Testis (tissue), 3 donors: Measurements from ENCODE around the gene ZNRF2. TPM values are rescaled to one million over a fixed set of nuclear protein-coding genes. Genes with fewer than 3 reads are reported as not detected.
A peak's percentile ranks its signal among the peaks of the same experiment; 100 is the strongest.

Experiments used
- DNase-seq: peaks from one replicate; pipeline ENCODE4 v3.0.0-alpha.2; 2019
- H3K27ac ChIP-seq, 2 donors: fragments of 200-600 bp; sonication (generic); one replicate each; pipeline ENCODE4 v1.5.1; 2019
- H3K27me3 ChIP-seq: fragments of 200-600 bp; sonication (generic); one replicate; pipeline ENCODE4 v1.5.1; 2019
- H3K36me3 ChIP-seq: fragments of 200-600 bp; sonication (generic); one replicate; pipeline ENCODE4 v1.5.1; 2017; ENCODE audit warnings: low read depth; ENCODE audit errors: missing control alignments
- H3K4me1 ChIP-seq: fragments of 200-600 bp; sonication (generic); one replicate; pipeline ENCODE4 v1.5.1; 2019
- H3K4me3 ChIP-seq, 2 donors: fragments of 200-600 bp; sonication (generic); one replicate each; pipeline ENCODE4 v1.5.1; 2017 to 2019
- H3K9me3 ChIP-seq: fragments of 200-600 bp; sonication (generic); one replicate; pipeline ENCODE4 v1.5.1; 2017
- CTCF ChIP-seq, 3 experiments: fragments of 450-650 bp in 2 of 3; fragments of 200-600 bp in 1 of 3; sonication (generic) in 1 of 3; IDR thresholded peaks; one replicate each; pipeline ENCODE4 v1.5.1; 2016 to 2019; ENCODE audit warnings: antibody characterized with exemption in 3 of 3, mild to moderate bottlenecking in 2 of 3, moderate library complexity in 1 of 3
- POLR2A ChIP-seq: fragments of 450-650 bp; IDR thresholded peaks from one replicate; pipeline ENCODE4 v1.6.1; 2017; ENCODE audit warnings: antibody characterized with exemption, mild to moderate bottlenecking, moderate library complexity
- WGBS, 2 donors: methylation state at CpG; one replicate each; pipeline ENCODE4 v1.1.5; 2018; 5-methylcytosine and 5-hydroxymethylcytosine counted together
- intact Hi-C: fragments of 100-400 bp; cut with DNase I; formaldehyde crosslinking; loops from one replicate; pipeline ENCODE4 v1.15.1; 2023; ENCODE audit warnings: low total_unique reads
- polyA plus RNA-seq: library from polyadenylated mRNA; stranded (reverse); fragments of 350-450 nt; fragmentation: Illumina TruSeq; extraction: RNeasy Lipid Tissue Mini Kit (QIAGEN cat#74804); gene quantifications from one replicate; pipeline ENCODE4 v1.2.3, GENCODE V29; 2014; ENCODE audit warnings: low read depth, low replicate concordance; ENCODE audit not compliant: insufficient read depth
- total RNA-seq, 2 donors: library from RNA; depleted of rRNA; stranded (reverse); fragments of >200 nt; gene quantifications; one replicate each; pipeline ENCODE4 v1.2.3, GENCODE V29; 2016

ZNRF2 gene
- total and polyA plus RNA-seq, 3 donors from 2014 or later, result 38.4 to 65.0 (median 53.0) TPM

DNA sequence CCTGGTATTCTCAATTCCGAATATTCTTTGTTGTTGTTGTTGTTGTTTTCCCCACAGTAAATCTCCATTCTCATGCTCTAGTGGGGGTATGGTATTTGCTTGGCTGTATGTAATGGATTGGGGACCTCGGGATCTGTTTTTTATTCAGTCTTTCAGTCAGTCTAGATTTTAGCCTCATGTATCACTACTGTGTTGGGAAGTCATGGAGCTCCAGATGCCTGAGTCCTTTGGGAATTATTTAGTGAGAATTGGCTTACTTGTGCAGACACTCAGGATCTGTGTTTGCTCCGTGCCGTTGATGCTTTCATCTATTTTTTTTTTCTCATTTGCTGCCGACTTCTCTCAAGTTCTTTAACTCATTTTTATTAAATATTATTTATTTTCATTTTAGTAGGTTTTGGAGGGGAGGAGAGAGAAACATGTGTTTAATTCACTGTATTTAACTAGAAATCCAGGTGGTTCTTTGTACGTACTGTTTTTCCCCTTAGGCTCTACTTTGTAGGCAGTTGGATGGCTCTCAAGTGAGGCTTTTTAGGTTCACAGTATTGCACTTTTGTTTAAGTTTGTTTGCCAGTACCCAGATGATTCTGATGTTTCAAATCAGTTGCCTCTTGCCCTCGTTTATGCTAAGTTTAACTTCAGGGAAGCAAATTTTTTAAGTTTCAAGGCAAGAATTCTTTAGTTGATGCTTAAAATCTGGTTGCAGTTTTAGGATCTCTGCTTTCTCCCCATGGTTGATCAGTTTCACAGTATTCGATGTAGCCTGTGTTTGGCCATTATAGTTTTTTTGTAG is 36.9 kb downstream of the ZNRF2 start:
- Histone ChIP-seq H3K4me1 (no peaks in the 10 kb centered on the region), H3K4me3 (no peak overlapping the region), H3K27ac (peak overlapping the region in 1 of 2 donors; percentile 42), H3K36me3 (no peaks in the 10 kb centered on the region), H3K9me3 (no peaks in the 10 kb centered on the region), H3K27me3 (no peaks in the 10 kb centered on the region)
- intact Hi-C loops, result no loop called here
- DNase-seq, result no peak
- TF ChIP-seq CTCF (IDR thresholded peaks at IDR 0.05) (no peak), POLR2A (no peak)
- WGBS, 2 donors, result 37 to 41% methylated on average over 8 of the region's 8 CpGs

GRCh38 chr7:30321882-30322192 is 37.4 kb downstream of the ZNRF2 start:
- intact Hi-C loops, result no loop called here
- no peak for DNase-seq
- 35 to 52% methylated on average over 2 of the region's 2 CpGs for WGBS, 2 donors
- H3K27me3 ChIP-seq, result no peaks in the 10 kb centered on the region
- no peaks in the 10 kb centered on the region for H3K9me3 ChIP-seq
- no peaks in the 10 kb centered on the region for H3K4me1 ChIP-seq
- peak overlapping the region in 1 of 2 donors; percentile 42 for H3K27ac ChIP-seq
- no peak overlapping the region for H3K4me3 ChIP-seq
- TF ChIP-seq POLR2A (no peak), CTCF (IDR thresholded peaks at IDR 0.05) (no peak)
- no peaks in the 10 kb centered on the region for H3K36me3 ChIP-seq

DNA sequence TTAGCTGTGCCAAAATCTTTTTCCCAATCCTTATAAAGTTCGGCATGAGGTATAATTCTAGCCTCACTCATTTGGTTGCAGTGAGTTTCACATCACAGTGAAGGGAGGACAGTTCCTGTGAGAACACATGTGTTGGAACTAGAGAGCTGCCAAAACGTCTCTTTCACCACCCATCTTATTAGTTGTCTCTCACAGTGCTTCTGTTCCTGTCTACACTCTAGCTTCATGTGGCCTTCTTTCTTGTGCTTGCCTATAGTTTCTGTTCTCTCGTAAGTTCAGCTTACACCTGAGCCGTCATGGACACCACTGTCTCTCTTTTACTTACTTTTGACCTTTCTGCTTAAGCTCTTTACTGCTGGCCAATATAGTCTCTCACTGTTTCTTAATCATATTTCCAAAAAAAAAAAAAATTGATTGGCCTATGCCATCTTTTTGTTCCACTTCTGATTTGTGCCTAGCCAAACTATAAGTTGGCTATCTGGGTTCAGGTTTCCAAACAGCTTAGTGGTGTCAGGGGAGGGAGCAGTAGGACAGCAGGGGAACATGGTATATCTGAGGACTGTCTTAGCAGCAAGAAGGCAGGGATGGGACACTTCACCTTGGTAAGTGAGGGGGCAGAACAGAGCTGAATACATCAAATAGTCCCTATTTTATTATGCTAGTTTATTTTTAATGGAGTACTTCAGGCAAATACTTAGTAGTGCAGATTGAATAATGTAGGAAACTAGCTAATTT is 38.0 kb downstream of the ZNRF2 start:
- H3K36me3 ChIP-seq, result no peaks in the 10 kb centered on the region
- no peak for TF ChIP-seq CTCF (IDR thresholded peaks at IDR 0.05)
- TF ChIP-seq POLR2A, result no peak
- intact Hi-C loops, result no loop called here
- peak overlapping the region in 1 of 2 donors; percentile 42 for H3K27ac ChIP-seq
- no peak for DNase-seq
- H3K9me3 ChIP-seq, result no peaks in the 10 kb centered on the region
- H3K4me3 ChIP-seq, result no peak overlapping the region
- 46 to 48% methylated on average over 4 of the region's 4 CpGs for WGBS, 2 donors
- H3K4me1 ChIP-seq, result no peaks in the 10 kb centered on the region
- H3K27me3 ChIP-seq, result no peaks in the 10 kb centered on the region

DNA sequence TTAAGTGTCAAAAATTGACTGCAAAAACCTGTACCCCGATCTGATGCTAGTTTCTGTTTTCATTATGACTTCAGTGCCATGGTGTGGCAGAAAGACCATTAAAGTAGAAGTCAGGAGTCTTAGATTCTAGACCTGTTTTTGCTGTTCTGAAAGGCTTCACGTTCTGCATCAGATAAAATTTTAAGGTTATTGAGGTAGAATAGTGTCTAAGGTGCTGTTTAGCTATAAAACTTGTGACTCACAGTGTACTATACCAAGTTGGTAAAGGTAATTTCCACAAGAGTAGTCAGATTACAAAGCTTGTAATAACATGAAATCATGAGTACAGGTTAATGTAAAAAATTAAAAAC is 38.6 kb downstream of the ZNRF2 start:
- Histone ChIP-seq H3K36me3 (no peaks in the 10 kb centered on the region), H3K27me3 (no peaks in the 10 kb centered on the region), H3K9me3 (no peaks in the 10 kb centered on the region), H3K4me3 (no peak overlapping the region), H3K4me1 (no peaks in the 10 kb centered on the region), H3K27ac (no peak overlapping the region)
- DNase-seq, result no peak
- WGBS, 2 donors, result 71 to 82% methylated on average over 2 of the region's 2 CpGs
- intact Hi-C loops, result no loop called here
- TF ChIP-seq POLR2A (no peak), CTCF (IDR thresholded peaks at IDR 0.05) (no peak)
